Ureter (tissue), 1 donor: ENCODE results near the gene CAPN9. TPM values are rescaled to one million over a fixed set of nuclear protein-coding genes. Genes with fewer than 3 reads are reported as not detected.

ENCODE experiments used
- DNase-seq: peaks from one replicate; pipeline ENCODE4 v3.0.0-alpha.2; 2020; ENCODE audit warnings: low spot score
- total RNA-seq: library from RNA; stranded (reverse); gene quantifications from one replicate; pipeline ENCODE4 v1.2.4, GENCODE V29; 2023
- donor health status: DM: yes; HTN: yes; CAD: no.

The CAPN9 gene
- total RNA-seq, 1 donor from 2014 or later: 3.0 TPM

- DNase-seq: no peak
These were observed 21.8 kb downstream of the CAPN9 start for GRCh38 chr1:230768903-230769570.

GRCh38 chr1:230770317-230770716, 23.1 kb downstream of the CAPN9 start:
- no peak for DNase-seq

- no peak for DNase-seq
These were observed 24.7 kb downstream of the CAPN9 start for GRCh38 chr1:230771773-230772354.

- peak; percentile 73 for DNase-seq
These were observed 25.5 kb downstream of the CAPN9 start for GRCh38 chr1:230772457-230773395.

- no peak for DNase-seq
These were observed 26.3 kb downstream of the CAPN9 start for GRCh38 chr1:230773396-230774033.

GRCh38 chr1:230778916-230779590, 31.9 kb downstream of the CAPN9 start:
- no peak for DNase-seq

- DNase-seq: no peak
These were observed 33.9 kb downstream of the CAPN9 start for GRCh38 chr1:230781131-230781530.

GRCh38 chr1:230781594-230781993, 34.4 kb downstream of the CAPN9 start:
- DNase-seq: no peak

GRCh38 chr1:230784163-230784562, 37.0 kb downstream of the CAPN9 start:
- DNase-seq: no peak

GRCh38 chr1:230785636-230786384, 38.6 kb downstream of the CAPN9 start:
- no peak for DNase-seq

GRCh38 chr1:230786385-230786753, 39.2 kb downstream of the CAPN9 start:
- no peak for DNase-seq

GRCh38 chr1:230787471-230787870, 40.3 kb downstream of the CAPN9 start:
- DNase-seq: no peak

GRCh38 chr1:230788561-230789275, 41.5 kb downstream of the CAPN9 start:
- no peak for DNase-seq

- no peak for DNase-seq
These were observed 42.8 kb downstream of the CAPN9 start for GRCh38 chr1:230790026-230790425.

GRCh38 chr1:230791986-230792564, 44.9 kb downstream of the CAPN9 start:
- DNase-seq: no peak

- DNase-seq: no peak
These were observed 45.7 kb downstream of the CAPN9 start for GRCh38 chr1:230792691-230793462.

GRCh38 chr1:230793463-230793745, 46.2 kb downstream of the CAPN9 start:
- no peak for DNase-seq

- DNase-seq: no peak
These were observed 47.2 kb downstream of the CAPN9 start for GRCh38 chr1:230794431-230794830.

GRCh38 chr1:230794871-230795605, 47.9 kb downstream of the CAPN9 start:
- no peak for DNase-seq
